RWPE2 (cell line): ENCODE measurements around the gene GARNL3.

ENCODE experiments used
- ATAC-seq: fragments of 200-7000 bp; cut with Tn5 transposase; 3 replicates; pipeline ENCODE4 v1.9.1; 2021; ENCODE audit warnings: low read depth
- DNase-seq: peaks from one replicate; pipeline ENCODE4 v3.0.0-alpha.2; 2020; ENCODE audit warnings: low spot score
- H3K27ac ChIP-seq: fragments of 450-650 bp; 2 replicates; pipeline ENCODE4 v1.5.1; 2017; ENCODE audit warnings: mild to moderate bottlenecking; ENCODE audit not compliant: poor library complexity, severe bottlenecking
- H3K27me3 ChIP-seq: fragments of 250-450 bp; sonication (Bioruptor Pico); 2 replicates; pipeline ENCODE4 v1.5.1; 2021; ENCODE audit warnings: mild to moderate bottlenecking, moderate library complexity; ENCODE audit not compliant: insufficient read depth, poor library complexity, severe bottlenecking
- H3K36me3 ChIP-seq: fragments of 250-450 bp; sonication (Bioruptor Pico); 2 replicates; pipeline ENCODE4 v1.5.1; 2020; ENCODE audit warnings: low read depth, mild to moderate bottlenecking, moderate library complexity
- H3K4me1 ChIP-seq: fragments of 250-450 bp; sonication (Bioruptor Pico); 2 replicates; pipeline ENCODE4 v1.5.1; 2021; ENCODE audit warnings: mild to moderate bottlenecking, moderate library complexity; ENCODE audit not compliant: insufficient read depth, poor library complexity, severe bottlenecking
- H3K4me3 ChIP-seq: fragments of 250-450 bp; sonication (Bioruptor Pico); 2 replicates; pipeline ENCODE4 v1.5.1; 2021; ENCODE audit warnings: mild to moderate bottlenecking, moderate library complexity; ENCODE audit not compliant: severe bottlenecking
- H3K9me3 ChIP-seq: fragments of 250-450 bp; sonication (Bioruptor Pico); 2 replicates; pipeline ENCODE4 v1.5.1; 2021; ENCODE audit warnings: mild to moderate bottlenecking, moderate library complexity; ENCODE audit not compliant: severe bottlenecking
- CTCF ChIP-seq: fragments of 450-650 bp; IDR thresholded peaks from one replicate; pipeline ENCODE4 v1.5.1; 2017; ENCODE audit warnings: mild to moderate bottlenecking, moderate library complexity; ENCODE audit not compliant: poor library complexity, severe bottlenecking

GARNL3 gene

GRCh38 chr9:127370672-127371648 lies 106.4 kb downstream of the GARNL3 start:
- no peaks in the 10 kb centered on the region for H3K27me3 ChIP-seq
- no peaks in the 10 kb centered on the region for H3K4me1 ChIP-seq
- TF ChIP-seq CTCF = no peak
- no peaks in the 10 kb centered on the region for H3K9me3 ChIP-seq
- DNase-seq = no peak
- H3K4me3 ChIP-seq = no peak overlapping the region
- H3K27ac ChIP-seq = no peak overlapping the region
- no peaks in the 10 kb centered on the region for H3K36me3 ChIP-seq
- ATAC-seq = no peak; the same call in 2 of the 3 replicates

GRCh38 chr9:127380479-127380878 lies 115.9 kb downstream of the GARNL3 start:
- no peak for TF ChIP-seq CTCF
- Histone ChIP-seq H3K36me3 (no peaks in the 10 kb centered on the region), H3K27me3 (no peaks in the 10 kb centered on the region), H3K9me3 (no peaks in the 10 kb centered on the region), H3K27ac (no peak overlapping the region), H3K4me1 (no peaks in the 10 kb centered on the region), H3K4me3 (no peak overlapping the region)
- DNase-seq (no peak), ATAC-seq (no peak)

GRCh38 chr9:127382541-127382940 lies 118.0 kb downstream of the GARNL3 start:
- TF ChIP-seq CTCF = no peak
- Histone ChIP-seq H3K27me3 (no peaks in the 10 kb centered on the region), H3K4me3 (no peak overlapping the region), H3K4me1 (no peaks in the 10 kb centered on the region), H3K36me3 (no peaks in the 10 kb centered on the region), H3K9me3 (no peaks in the 10 kb centered on the region), H3K27ac (no peak overlapping the region)
- DNase-seq (no peak), ATAC-seq (no peak)

- no peak for ATAC-seq
- Histone ChIP-seq H3K9me3 (no peaks in the 10 kb centered on the region), H3K27ac (no peak overlapping the region), H3K4me3 (no peak overlapping the region), H3K4me1 (peaks cover 11% of the 10 kb centered on the region), H3K36me3 (no peaks in the 10 kb centered on the region), H3K27me3 (no peaks in the 10 kb centered on the region)
- TF ChIP-seq CTCF = no peak
- DNase-seq = no peak
These were observed 119.6 kb downstream of the GARNL3 start for GRCh38 chr9:127384016-127384730.

DNA sequence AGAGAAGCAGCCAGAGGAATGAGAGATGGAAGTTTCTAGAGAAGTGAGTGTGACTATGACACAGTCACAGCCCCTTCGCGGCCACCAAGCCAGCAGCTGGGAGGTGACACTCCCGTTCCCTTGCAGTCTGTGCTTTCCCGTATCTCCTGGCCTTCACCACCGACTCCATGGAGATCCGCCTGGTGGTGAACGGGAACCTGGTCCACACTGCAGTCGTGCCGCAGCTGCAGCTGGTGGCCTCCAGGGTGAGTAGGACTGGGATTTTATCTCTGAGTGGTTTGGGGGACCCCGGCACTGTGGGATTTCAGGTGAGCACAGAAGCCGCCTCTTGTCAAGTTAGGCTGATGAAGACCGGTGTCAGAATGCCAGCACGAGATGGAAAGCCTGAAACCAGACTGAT lies 120.3 kb downstream of the GARNL3 start:
- Histone ChIP-seq H3K27me3 (no peaks in the 10 kb centered on the region), H3K9me3 (no peaks in the 10 kb centered on the region), H3K4me3 (no peak overlapping the region), H3K4me1 (peaks cover 13% of the 10 kb centered on the region), H3K36me3 (no peaks in the 10 kb centered on the region), H3K27ac (no peak overlapping the region)
- no peak for TF ChIP-seq CTCF
- ATAC-seq (no peak), DNase-seq (no peak)
